Esophagus squamous epithelium (tissue), 4 donors: ENCODE results near the gene CNRIP1.

Source experiments
- CTCF ChIP-seq, 6 experiments: fragments of 450-650 bp in 4 of 6; fragments of 200-600 bp in 2 of 6; sonication (generic) in 2 of 6; IDR thresholded peaks; one replicate each; pipeline ENCODE4 v1.5.1; 2016 to 2019; ENCODE audit warnings: antibody characterized with exemption in 6 of 6, mild to moderate bottlenecking in 4 of 6, moderate library complexity in 4 of 6
- POLR2A ChIP-seq, 4 donors: fragments of 450-650 bp; IDR thresholded peaks; one replicate each; pipeline ENCODE4 v1.6.1; 2017; ENCODE audit warnings: antibody characterized with exemption in 4 of 4, mild to moderate bottlenecking in 4 of 4, moderate library complexity in 3 of 4

GRCh38 chr2:68336192-68336591 lies 16.4 kb upstream of the CNRIP1 start:
- TF ChIP-seq POLR2A (IDR thresholded peaks at IDR 0.05): no peak
- no peak for TF ChIP-seq CTCF (IDR thresholded peaks at IDR 0.05)
